Keratinocyte (primary cell): ENCODE data around the gene TSPOAP1. TPM values are rescaled to one million over a fixed set of nuclear protein-coding genes. Genes with fewer than 3 reads are reported as not detected.

ENCODE experiments used
- DNase-seq: peaks from one replicate; pipeline ENCODE4 v3.0.0-alpha.2; 2011; ENCODE audit warnings: low read depth, missing footprints, low spot score
- FAIRE-seq: peaks from 2 replicates; lab custom pipeline; 2011; peaks lifted over from hg19 to GRCh38; lab: Jason Lieb, UNC
- H2AFZ ChIP-seq: 2 replicates; pipeline ENCODE4 v1.6.0; 2012; ENCODE audit warnings: low read length, control low read depth, inconsistent platforms; ENCODE audit not compliant: control insufficient read depth
- H3K27ac ChIP-seq: 2 replicates; pipeline ENCODE4 v1.5.1; 2011; ENCODE audit warnings: low read length; ENCODE audit not compliant: control insufficient read depth, insufficient read depth
- H3K27me3 ChIP-seq: 3 replicates; pipeline ENCODE4 v1.6.0; 2011; ENCODE audit warnings: low read length; ENCODE audit not compliant: control insufficient read depth, insufficient read depth; ENCODE audit errors: extremely low read depth
- H3K36me3 ChIP-seq, 2 experiments: 2 replicates in 1 of 2; 3 replicates in 1 of 2; pipeline ENCODE4 v1.5.1; 2011; ENCODE audit warnings: low read length in 2 of 2, mild to moderate bottlenecking in 1 of 2; ENCODE audit not compliant: control insufficient read depth in 2 of 2, insufficient read depth in 2 of 2; ENCODE audit errors: extremely low read depth in 1 of 2
- H3K4me1 ChIP-seq: 3 replicates; pipeline ENCODE4 v1.5.1; 2011; ENCODE audit warnings: low read length; ENCODE audit not compliant: control insufficient read depth, insufficient read depth; ENCODE audit errors: extremely low read depth
- H3K4me2 ChIP-seq: 3 replicates; pipeline ENCODE4 v1.6.0; 2011; ENCODE audit warnings: low read depth, low read length; ENCODE audit not compliant: control insufficient read depth, insufficient read depth; ENCODE audit errors: extremely low read depth
- H3K4me3 ChIP-seq, 3 experiments: fragments of 200-600 bp in 1 of 3; sonication (generic) in 1 of 3; 2 replicates in 2 of 3; 3 replicates in 1 of 3; pipeline ENCODE4 v1.5.1; 2011 to 2016; ENCODE audit warnings: low read length in 3 of 3, mild to moderate bottlenecking in 3 of 3, control low read depth in 2 of 3, inconsistent platforms in 1 of 3, low read depth in 1 of 3, mixed read lengths in 1 of 3, mixed run types in 1 of 3, moderate library complexity in 1 of 3; ENCODE audit not compliant: control insufficient read depth in 2 of 3, insufficient read depth in 2 of 3; ENCODE audit errors: extremely low read depth in 1 of 3
- H3K79me2 ChIP-seq: 2 replicates; pipeline ENCODE4 v1.6.0; 2012; ENCODE audit warnings: low read length; ENCODE audit not compliant: control insufficient read depth, insufficient read depth
- H3K9ac ChIP-seq: 3 replicates; pipeline ENCODE4 v1.6.0; 2011; ENCODE audit warnings: low read length; ENCODE audit not compliant: control insufficient read depth, insufficient read depth; ENCODE audit errors: extremely low read depth
- H3K9me1 ChIP-seq: 3 replicates; pipeline ENCODE4 v1.6.0; 2011; ENCODE audit warnings: low read length; ENCODE audit not compliant: control insufficient read depth, insufficient read depth; ENCODE audit errors: extremely low read depth
- H3K9me3 ChIP-seq: 2 replicates; pipeline ENCODE4 v1.5.1; 2012; ENCODE audit warnings: low read depth, low read length; ENCODE audit not compliant: control insufficient read depth
- H4K20me1 ChIP-seq: 3 replicates; pipeline ENCODE4 v1.6.0; 2011; ENCODE audit warnings: low read length; ENCODE audit not compliant: control insufficient read depth, insufficient read depth; ENCODE audit errors: extremely low read depth
- CTCF ChIP-seq, 3 experiments: IDR thresholded peaks in 1 of 3; conservative IDR thresholded peaks in 1 of 3; optimal IDR thresholded peaks in 1 of 3; 2 replicates in 2 of 3; 3 replicates in 1 of 3; pipeline versions ENCODE3 to v1.5.1; 2011; ENCODE audit warnings: low read length in 3 of 3, mild to moderate bottlenecking in 3 of 3, moderate library complexity in 2 of 3, control low read depth in 1 of 3, inconsistent platforms in 1 of 3; ENCODE audit not compliant: insufficient read depth in 2 of 3; ENCODE audit errors: extremely low read depth in 1 of 3
- EZH2 ChIP-seq: IDR thresholded peaks from one replicate; pipeline ENCODE4 v1.6.1; 2012; ENCODE audit warnings: inconsistent platforms, mild to moderate bottlenecking, low read length, moderate library complexity
- dilution Hi-C: fragments of 300-500 bp; cut with MboI; formaldehyde crosslinking; loops from one replicate; pipeline ENCODE4 v1.7.0; 2020; ENCODE audit warnings: low sequenced_read_pairs; ENCODE audit not compliant: extremely low pct_ligation_motif_present
- polyA plus RNA-seq, 5 experiments: library from polyadenylated mRNA; depleted of rRNA in 3 of 5; stranded (reverse) in 3 of 5; stranded (forward) in 1 of 5; unstranded in 1 of 5; fragments of >200 nt; gene quantifications; 1 replicate in 1 of 5; 2 replicates in 3 of 5; 3 replicates in 1 of 5; pipeline versions ENCODE4 v1.2.1 to v1.2.3, GENCODE V29; 2011 to 2012; ENCODE audit warnings: missing spikeins in 2 of 5, low read depth in 1 of 5, low replicate concordance in 1 of 5

The TSPOAP1 gene
- polyA plus RNA-seq, 1 donor (not counting 4 experiments of a cell fraction or from before 2014, with no cell fraction given), result 0.04 TPM

GRCh38 chr17:58335061-58335731 lies 6.6 kb upstream of the TSPOAP1 start:
- peak overlapping the region; percentile 16 for H3K4me2 ChIP-seq
- no peak overlapping the region for H3K4me3 ChIP-seq
- H3K9me3 ChIP-seq, result no peaks in the 10 kb centered on the region
- DNase-seq (no peak), FAIRE-seq (no peak)
- peaks cover 19% of the 10 kb centered on the region for H3K4me1 ChIP-seq
- H3K27me3 ChIP-seq, result no peaks in the 10 kb centered on the region
- no peak overlapping the region for H3K9ac ChIP-seq
- dilution Hi-C loops, result no loop called here
- no peaks in the 10 kb centered on the region for H4K20me1 ChIP-seq
- no peaks in the 10 kb centered on the region for H3K79me2 ChIP-seq
- no peak overlapping the region for H3K27ac ChIP-seq
- no peaks in the 10 kb centered on the region for H3K9me1 ChIP-seq
- H2AFZ ChIP-seq, result peak overlapping the region; percentile 47
- no peak for TF ChIP-seq EZH2
- TF ChIP-seq CTCF (optimal IDR thresholded peaks at IDR 0.05 in 1 of 3, IDR thresholded peaks at IDR 0.05 in 1 of 3, conservative IDR thresholded peaks at IDR 0.05 in 1 of 3; ENCODE audit: extremely low read depth in 1 of 3, insufficient read depth in 2 of 3, low read length in 3 of 3), result no peak
- H3K36me3 ChIP-seq, result no peaks in the 10 kb centered on the region

GRCh38 chr17:58334661-58335060 lies 6.1 kb upstream of the TSPOAP1 start:
- no peak overlapping the region for H3K4me2 ChIP-seq
- dilution Hi-C loops, result no loop called here
- H3K9me3 ChIP-seq, result no peaks in the 10 kb centered on the region
- DNase-seq (no peak), FAIRE-seq (no peak)
- TF ChIP-seq EZH2 (no peak), CTCF (optimal IDR thresholded peaks at IDR 0.05 in 1 of 3, IDR thresholded peaks at IDR 0.05 in 1 of 3, conservative IDR thresholded peaks at IDR 0.05 in 1 of 3; ENCODE audit: extremely low read depth in 1 of 3, insufficient read depth in 2 of 3, low read length in 3 of 3) (no peak)
- no peak overlapping the region for H2AFZ ChIP-seq
- H3K79me2 ChIP-seq, result no peaks in the 10 kb centered on the region
- no peaks in the 10 kb centered on the region for H3K36me3 ChIP-seq
- no peak overlapping the region for H3K9ac ChIP-seq
- peaks cover 19% of the 10 kb centered on the region for H3K4me1 ChIP-seq
- no peak overlapping the region for H3K27ac ChIP-seq
- H3K9me1 ChIP-seq, result no peaks in the 10 kb centered on the region
- H3K4me3 ChIP-seq, result no peak overlapping the region
- H3K27me3 ChIP-seq, result no peaks in the 10 kb centered on the region
- no peaks in the 10 kb centered on the region for H4K20me1 ChIP-seq
